Measurements from ENCODE around the gene PALMD. TPM values are rescaled to one million over a fixed set of nuclear protein-coding genes. Genes with fewer than 3 reads are reported as not detected.

PALMD gene
- total and polyA plus RNA-seq, 2 donors (not counting 1 experiment from before 2014, with no cell fraction given), result not detected

- CTCF ChIA-PET, result interaction anchor here (0.9 to 1.7 kb wide), 3 partner anchors 10 to 959 kb away, joined by 3 to 7 read pairs (median 5); no protein-coding TSS in a partner anchor
- Mint-ChIP-seq H3K4me3 (no peak overlapping the region), H3K27ac (no peak overlapping the region), H3K27me3 (no peaks in the 10 kb centered on the region), H3K9me3 (ENCODE audit: insufficient read depth) (no peaks in the 10 kb centered on the region), H3K4me1 (peaks cover 4% of the 10 kb centered on the region)
- H4K20me1 ChIP-seq (ENCODE audit: control insufficient read depth, insufficient read depth, low read length, poor library complexity, severe bottlenecking), result no peaks in the 10 kb centered on the region
- H3K4me3 ChIP-seq (ENCODE audit: control extremely low read depth in 1 of 5, extremely low read depth in 1 of 5, insufficient read depth in 1 of 5, low read depth in 2 of 5, low read length in 4 of 5), result no peak overlapping the region
- peak; percentile 94 for TF ChIP-seq CTCF (IDR thresholded peaks at IDR 0.05)
- TF ChIP-seq EZH2 (IDR thresholded peaks at IDR 0.05; ENCODE audit: borderline replicate concordance, insufficient read depth, low read depth, low read length, poor library complexity, severe bottlenecking), result no peak
- intact Hi-C loops (cut with micrococcal nuclease), result loop anchor here (2.0 kb wide), 1 partner anchor 527 kb away; no protein-coding TSS in a partner anchor
- no peak overlapping the region for H3K4me2 ChIP-seq (replicated peaks; ENCODE audit: low read depth, low read length, poor library complexity, severe bottlenecking)
- no peaks in the 10 kb centered on the region for H3K36me3 ChIP-seq (replicated peaks in 1 of 2; ENCODE audit: control extremely low read depth in 1 of 2, control insufficient read depth in 1 of 2, extremely low read depth in 1 of 2, insufficient read depth in 2 of 2, low read length in 1 of 2)
- DNase-seq, result peak; percentile 49
- no peak overlapping the region for H3K9ac ChIP-seq (ENCODE audit: low read length)
- no CpG with 5 or more reads among the region's 4 CpGs for WGBS (ENCODE audit: insufficient coverage)
- no peaks in the 10 kb centered on the region for H3K79me2 ChIP-seq (ENCODE audit: control insufficient read depth, insufficient read depth, low read length)
- no peak overlapping the region for H2AFZ ChIP-seq (ENCODE audit: insufficient read depth, low read depth, low read length, poor library complexity, severe bottlenecking)
- peaks cover 0 to 5% of the 10 kb centered on the region in 2 donors for H3K4me1 ChIP-seq (ENCODE audit: control insufficient read depth in 2 of 2, insufficient read depth in 2 of 2, low read length in 2 of 2)
- H3K9me3 ChIP-seq (ENCODE audit: control extremely low read depth in 1 of 3, control insufficient read depth in 2 of 3, insufficient read depth in 1 of 3, low read length in 2 of 3), result peaks cover 0 to 2% (median 0%) of the 10 kb centered on the region in 3 donors
- no peak overlapping the region for H3K27ac ChIP-seq (ENCODE audit: low read length in 2 of 2)
- ATAC-seq (ENCODE audit: low read depth), result peak; percentile 31
- no peaks in the 10 kb centered on the region for H3K27me3 ChIP-seq (replicated peaks in 1 of 4; ENCODE audit: control extremely low read depth in 1 of 4, control insufficient read depth in 3 of 4, insufficient read depth in 4 of 4, low read length in 3 of 4)
- POLR2A ChIA-PET, result no interaction called here
Measured at GRCh38 chr1:99707535-99708142, 61.7 kb downstream of the PALMD start.

GRCh38 chr1:99710994-99711393, 65.1 kb downstream of the PALMD start:
- TF ChIP-seq EZH2 (IDR thresholded peaks at IDR 0.05; ENCODE audit: borderline replicate concordance, insufficient read depth, low read depth, low read length, poor library complexity, severe bottlenecking) (no peak), CTCF (IDR thresholded peaks at IDR 0.05) (no peak)
- Histone ChIP-seq H3K79me2 (ENCODE audit: control insufficient read depth, insufficient read depth, low read length) (no peaks in the 10 kb centered on the region), H3K9ac (ENCODE audit: low read length) (no peak overlapping the region), H3K27me3 (replicated peaks in 1 of 4; ENCODE audit: control extremely low read depth in 1 of 4, control insufficient read depth in 3 of 4, insufficient read depth in 4 of 4, low read length in 3 of 4) (no peaks in the 10 kb centered on the region), H3K9me3 (ENCODE audit: control extremely low read depth in 1 of 3, control insufficient read depth in 2 of 3, insufficient read depth in 1 of 3, low read length in 2 of 3) (no peaks in the 10 kb centered on the region), H4K20me1 (ENCODE audit: control insufficient read depth, insufficient read depth, low read length, poor library complexity, severe bottlenecking) (no peaks in the 10 kb centered on the region), H3K4me1 (ENCODE audit: control insufficient read depth in 2 of 2, insufficient read depth in 2 of 2, low read length in 2 of 2) (no peaks in the 10 kb centered on the region), H2AFZ (ENCODE audit: insufficient read depth, low read depth, low read length, poor library complexity, severe bottlenecking) (no peak overlapping the region), H3K4me3 (ENCODE audit: control extremely low read depth in 1 of 5, extremely low read depth in 1 of 5, insufficient read depth in 1 of 5, low read depth in 2 of 5, low read length in 4 of 5) (no peak overlapping the region), H3K27ac (ENCODE audit: low read length in 2 of 2) (no peak overlapping the region), H3K36me3 (replicated peaks in 1 of 2; ENCODE audit: control extremely low read depth in 1 of 2, control insufficient read depth in 1 of 2, extremely low read depth in 1 of 2, insufficient read depth in 2 of 2, low read length in 1 of 2) (no peaks in the 10 kb centered on the region), H3K4me2 (replicated peaks; ENCODE audit: low read depth, low read length, poor library complexity, severe bottlenecking) (no peak overlapping the region)
- intact Hi-C loops (cut with micrococcal nuclease), result no loop called here
- Mint-ChIP-seq H3K27me3 (no peaks in the 10 kb centered on the region), H3K27ac (no peak overlapping the region), H3K4me3 (no peak overlapping the region), H3K9me3 (ENCODE audit: insufficient read depth) (no peaks in the 10 kb centered on the region), H3K4me1 (no peaks in the 10 kb centered on the region)
- POLR2A ChIA-PET, result no interaction called here
- DNase-seq (no peak), ATAC-seq (ENCODE audit: low read depth) (no peak)
- no CpG with 5 or more reads among the region's 4 CpGs for WGBS (ENCODE audit: insufficient coverage)
- CTCF ChIA-PET, result no interaction called here
